AG09309 (cell line): Measurements from ENCODE around the gene BTG2.
"Not testable (repeated sequence)": the region's sequence is repeated elsewhere in the genome, so short reads cannot be mapped to it uniquely, and the experiment has no call there.

ENCODE experiments used
- DNase-seq: peaks from one replicate; pipeline ENCODE4 v3.0.0-alpha.2; 2010; ENCODE audit warnings: low read depth
- H3K4me3 ChIP-seq: 2 replicates; pipeline ENCODE4 v1.5.1; 2011; ENCODE audit warnings: mild to moderate bottlenecking, low read depth, low read length, moderate library complexity; ENCODE audit not compliant: control insufficient read depth
- CTCF ChIP-seq: IDR thresholded peaks from 2 replicates; pipeline ENCODE4 v1.5.1; 2011; ENCODE audit warnings: mild to moderate bottlenecking, low read depth, low read length, inconsistent platforms; ENCODE audit not compliant: insufficient read depth, control insufficient read depth; ENCODE audit errors: missing control alignments

BTG2 gene

GRCh38 chr1:203308923-203309331, 3.6 kb downstream of the BTG2 start:
- no peak for DNase-seq
- H3K4me3 ChIP-seq = no peak overlapping the region
- no peak for TF ChIP-seq CTCF

GRCh38 chr1:203311368-203312301, 6.3 kb downstream of the BTG2 start:
- no peak overlapping the region for H3K4me3 ChIP-seq
- DNase-seq = no peak
- no peak for TF ChIP-seq CTCF

GRCh38 chr1:203314025-203314759, 8.9 kb downstream of the BTG2 start:
- DNase-seq = not testable (repeated sequence)

GRCh38 chr1:203316626-203317093, 11.3 kb downstream of the BTG2 start:
- no peak for DNase-seq
- no peak overlapping the region for H3K4me3 ChIP-seq
- no peak for TF ChIP-seq CTCF

More at GRCh38 chr1:203314025-203314759, 8.9 kb downstream of the BTG2 start:
- H3K4me3 ChIP-seq = not testable (repeated sequence)

GRCh38 chr1:203317429-203318228, 12.3 kb downstream of the BTG2 start:
- TF ChIP-seq CTCF = no peak
- no peak for DNase-seq
- H3K4me3 ChIP-seq = no peak overlapping the region

- DNase-seq = no peak
- TF ChIP-seq CTCF = no peak
Observed at GRCh38 chr1:203318229-203318517, 12.9 kb downstream of the BTG2 start.

More at GRCh38 chr1:203318229-203318517, 12.9 kb downstream of the BTG2 start:
- no peak overlapping the region for H3K4me3 ChIP-seq
